Muscle of leg (tissue), 11 donors: ENCODE results near the gene EXOC4. TPM values are rescaled to one million over a fixed set of nuclear protein-coding genes. Genes with fewer than 3 reads are reported as not detected.
"Not testable (repeated sequence)": the region's sequence is repeated elsewhere in the genome, so short reads cannot be mapped to it uniquely, and the experiment has no call there.

ENCODE experiments used
- DNase-seq: peaks from one replicate; pipeline ENCODE4 v3.0.0; 2013
- H3K27ac ChIP-seq: one replicate; pipeline ENCODE4 v1.5.1; 2013; ENCODE audit warnings: mild to moderate bottlenecking, low read length, control low read depth
- H3K27me3 ChIP-seq: one replicate; pipeline ENCODE4 v1.6.1; 2013; ENCODE audit warnings: low read length; ENCODE audit not compliant: control insufficient read depth, insufficient read depth
- H3K36me3 ChIP-seq: one replicate; pipeline ENCODE4 v1.6.1; 2013; ENCODE audit warnings: low read length; ENCODE audit not compliant: control insufficient read depth, insufficient read depth
- H3K4me1 ChIP-seq: one replicate; pipeline ENCODE4 v1.6.1; 2013; ENCODE audit warnings: low read length; ENCODE audit not compliant: control insufficient read depth, insufficient read depth
- H3K4me3 ChIP-seq: one replicate; pipeline ENCODE4 v1.5.1; 2013; ENCODE audit warnings: low read length, control low read depth
- H3K9me3 ChIP-seq: replicated peaks from 2 replicates; pipeline ENCODE4 v1.6.1; 2013; ENCODE audit warnings: low read depth, low read length; ENCODE audit not compliant: control insufficient read depth
- WGBS: methylation state at CpG from one replicate; pipeline ENCODE4 v1.1.5; 2013; ENCODE audit warnings: missing lambda C conversion rate; ENCODE audit not compliant: insufficient coverage; 5-methylcytosine and 5-hydroxymethylcytosine counted together
- polyA plus RNA-seq, 8 donors: library from polyadenylated mRNA; unstranded; fragments of 120-200 nt; gene quantifications; one replicate each; pipeline versions ENCODE4 v1.2.1 to v1.2.3, GENCODE V29; 2013; ENCODE audit warnings: inconsistent platforms in 1 of 8, low replicate concordance in 1 of 8; ENCODE audit not compliant: insufficient read length in 8 of 8, insufficient read depth in 1 of 8
- total RNA-seq: library from RNA; stranded (reverse); fragments of 120-200 nt; gene quantifications from one replicate; pipeline ENCODE4 v1.2.4, GENCODE V29; 2013

Gene EXOC4
- total and polyA plus RNA-seq, 9 donors: 37.3 to 64.9 (median 41.1) TPM

- DNase-seq: no peak
- WGBS: no CpG with 5 or more reads among the region's 1 CpG
- no peaks in the 10 kb centered on the region for H3K27me3 ChIP-seq
- peaks cover 4% of the 10 kb centered on the region for H3K36me3 ChIP-seq
- no peak overlapping the region for H3K27ac ChIP-seq
- H3K4me1 ChIP-seq: no peaks in the 10 kb centered on the region
- no peaks in the 10 kb centered on the region for H3K9me3 ChIP-seq
- no peak overlapping the region for H3K4me3 ChIP-seq
Observed at GRCh38 chr7:133993547-133993946, 740.7 kb downstream of the EXOC4 start.

GRCh38 chr7:133994100-133994499 is 741.2 kb downstream of the EXOC4 start:
- not testable (repeated sequence) for H3K4me1 ChIP-seq, H3K4me3 ChIP-seq, H3K9me3 ChIP-seq

GRCh38 chr7:133997463-133997862 is 744.6 kb downstream of the EXOC4 start:
- Histone ChIP-seq H3K4me3 (no peak overlapping the region), H3K27me3 (no peaks in the 10 kb centered on the region), H3K4me1 (no peaks in the 10 kb centered on the region), H3K9me3 (no peaks in the 10 kb centered on the region), H3K27ac (no peak overlapping the region), H3K36me3 (peaks cover 4% of the 10 kb centered on the region)
- no peak for DNase-seq
- 78% methylated on average over 3 of the region's 6 CpGs for WGBS

More at GRCh38 chr7:133994100-133994499, 741.2 kb downstream of the EXOC4 start:
- not testable (repeated sequence) for H3K27ac ChIP-seq, DNase-seq, H3K27me3 ChIP-seq, H3K36me3 ChIP-seq
- 95% methylated on average over 5 of the region's 7 CpGs for WGBS

GRCh38 chr7:133999178-133999577 is 746.3 kb downstream of the EXOC4 start:
- WGBS: no CpG with 5 or more reads among the region's 2 CpGs
- H3K36me3 ChIP-seq: peaks cover 4% of the 10 kb centered on the region
- DNase-seq: no peak
- no peaks in the 10 kb centered on the region for H3K4me1 ChIP-seq
- no peaks in the 10 kb centered on the region for H3K9me3 ChIP-seq
- no peak overlapping the region for H3K27ac ChIP-seq
- H3K4me3 ChIP-seq: no peak overlapping the region
- H3K27me3 ChIP-seq: no peaks in the 10 kb centered on the region

GRCh38 chr7:134004829-134005505 is 752.1 kb downstream of the EXOC4 start:
- Histone ChIP-seq H3K4me1 (no peaks in the 10 kb centered on the region), H3K27me3 (no peaks in the 10 kb centered on the region), H3K9me3 (no peaks in the 10 kb centered on the region), H3K4me3 (no peak overlapping the region), H3K36me3 (no peaks in the 10 kb centered on the region), H3K27ac (no peak overlapping the region)
- DNase-seq: no peak
- WGBS: 91% methylated on average over 4 of the region's 6 CpGs

- Histone ChIP-seq H3K9me3 (no peaks in the 10 kb centered on the region), H3K4me1 (no peaks in the 10 kb centered on the region), H3K36me3 (no peaks in the 10 kb centered on the region), H3K27me3 (no peaks in the 10 kb centered on the region), H3K4me3 (no peak overlapping the region), H3K27ac (no peak overlapping the region)
- 67% methylated on average over 1 of the region's 4 CpGs for WGBS
- DNase-seq: no peak
Observed at GRCh38 chr7:134009314-134010110, 756.6 kb downstream of the EXOC4 start.

GRCh38 chr7:134013249-134013648 is 760.4 kb downstream of the EXOC4 start:
- H3K36me3 ChIP-seq: no peaks in the 10 kb centered on the region
- DNase-seq: no peak
- H3K27ac ChIP-seq: no peak overlapping the region
- H3K4me1 ChIP-seq: no peaks in the 10 kb centered on the region
- H3K4me3 ChIP-seq: no peak overlapping the region
- H3K27me3 ChIP-seq: no peaks in the 10 kb centered on the region
- H3K9me3 ChIP-seq: no peaks in the 10 kb centered on the region
- no CpG with 5 or more reads among the region's 1 CpG for WGBS

- Histone ChIP-seq H3K9me3 (no peaks in the 10 kb centered on the region), H3K4me1 (no peaks in the 10 kb centered on the region), H3K36me3 (no peaks in the 10 kb centered on the region), H3K4me3 (no peak overlapping the region), H3K27me3 (no peaks in the 10 kb centered on the region), H3K27ac (no peak overlapping the region)
- 80% methylated on average over 1 of the region's 3 CpGs for WGBS
- DNase-seq: no peak
Observed at GRCh38 chr7:134014935-134015334, 762.1 kb downstream of the EXOC4 start.

GRCh38 chr7:134016223-134016941 is 763.5 kb downstream of the EXOC4 start:
- Histone ChIP-seq H3K36me3 (no peaks in the 10 kb centered on the region), H3K4me1 (no peaks in the 10 kb centered on the region), H3K4me3 (no peak overlapping the region), H3K27ac (no peak overlapping the region), H3K27me3 (no peaks in the 10 kb centered on the region), H3K9me3 (no peaks in the 10 kb centered on the region)
- 63% methylated on average over 3 of the region's 4 CpGs for WGBS
- DNase-seq: peak; percentile 65

GRCh38 chr7:134016942-134017303 is 764.0 kb downstream of the EXOC4 start:
- Histone ChIP-seq H3K9me3 (no peaks in the 10 kb centered on the region), H3K27ac (no peak overlapping the region), H3K4me1 (no peaks in the 10 kb centered on the region), H3K36me3 (no peaks in the 10 kb centered on the region), H3K4me3 (no peak overlapping the region), H3K27me3 (no peaks in the 10 kb centered on the region)
- DNase-seq: no peak
- WGBS: no CpG with 5 or more reads among the region's 3 CpGs
